NCI-H2107 treated with DMSO at 0.1 percent for 48 hours (cell line): Measurements from ENCODE around the gene COPG1.

Experiments used
- DNase-seq: peaks from one replicate; lab custom pipeline; 2025; ENCODE audit not compliant: unreplicated experiment; lab: John Stamatoyannopoulos, UW

The COPG1 gene

DNA sequence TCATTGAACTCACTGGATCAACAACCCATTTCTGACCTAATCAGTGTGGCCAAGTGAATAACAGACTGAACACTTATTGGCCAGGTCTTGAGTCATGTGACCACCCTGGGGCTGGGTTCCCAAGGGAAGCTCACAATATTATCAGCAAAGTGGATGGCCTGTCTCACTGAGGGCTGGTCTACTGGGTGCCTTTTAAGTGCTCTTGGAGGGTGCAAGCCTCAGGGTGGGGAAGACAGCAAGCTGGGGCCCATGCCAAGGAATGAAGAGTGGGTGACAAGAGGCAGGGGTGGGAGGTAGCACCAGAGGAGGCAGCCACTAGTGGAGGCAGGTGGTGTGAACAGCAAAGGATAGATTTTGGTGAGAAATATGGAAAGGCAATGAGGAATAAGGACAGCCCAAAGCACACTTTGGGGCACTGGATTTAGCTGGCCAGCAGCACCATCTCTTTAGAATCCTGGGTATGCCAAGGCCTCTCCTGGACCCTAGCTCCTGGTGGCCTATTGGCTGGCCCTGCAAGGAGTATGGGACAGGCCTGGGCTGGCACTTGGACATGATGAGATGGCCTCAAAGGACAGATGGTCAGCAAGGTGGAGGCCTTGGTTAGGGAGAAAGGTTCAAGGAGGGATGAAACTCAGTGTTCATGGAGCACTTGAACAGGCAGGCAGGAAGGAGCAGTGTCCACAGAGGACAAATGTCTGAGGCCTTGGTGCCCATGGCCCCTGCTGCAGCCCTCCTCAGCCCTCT lies 63.4 kb downstream of the COPG1 start:
- DNase-seq: no peak

DNA sequence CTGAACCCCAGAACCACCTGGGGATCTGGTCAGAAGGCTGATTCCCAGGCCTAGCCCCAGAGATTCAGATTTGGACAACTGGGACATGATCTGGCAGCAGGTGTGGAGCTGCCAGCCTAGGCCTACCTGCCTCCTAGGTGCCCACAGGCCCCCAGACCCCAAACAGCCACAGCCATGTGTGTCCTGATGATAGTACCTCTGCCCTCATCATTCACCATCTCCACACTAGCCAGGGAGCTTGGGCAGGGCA lies 63.9 kb downstream of the COPG1 start:
- no peak for DNase-seq

DNA sequence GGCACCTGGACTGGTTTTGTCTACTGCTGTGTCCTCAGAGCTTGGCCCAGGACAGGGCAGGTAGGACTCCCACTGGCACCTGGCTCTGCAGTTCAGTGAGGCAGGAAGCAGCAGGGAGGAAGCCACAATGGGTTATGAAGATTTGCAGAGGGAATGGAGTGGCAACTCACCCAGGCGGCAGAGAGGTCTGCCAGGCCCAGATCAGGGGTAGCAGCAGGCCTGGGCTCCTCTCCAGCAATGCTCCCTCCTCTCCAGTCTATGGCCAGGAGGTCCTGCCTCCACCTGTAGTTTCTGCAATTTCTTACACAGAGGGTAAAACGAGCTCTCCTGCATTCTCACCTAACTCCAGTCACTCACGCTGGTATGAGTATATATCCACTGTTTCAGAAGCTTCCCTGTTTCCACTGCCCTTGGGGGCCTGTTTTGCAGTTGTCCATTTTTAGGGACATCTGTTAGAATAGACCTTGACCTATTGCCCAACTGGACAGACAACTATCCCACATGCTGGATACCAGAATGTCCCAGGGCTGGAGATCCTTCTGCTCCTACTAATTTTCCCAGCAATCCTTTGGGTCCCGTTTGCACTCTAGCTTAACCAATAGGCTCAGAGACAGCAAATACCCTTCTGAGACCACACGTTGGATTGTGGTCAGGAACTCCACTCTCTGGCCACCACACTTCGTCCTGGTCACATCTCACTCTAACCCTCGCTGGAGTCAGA lies 64.4 kb downstream of the COPG1 start:
- peak; percentile 33 for DNase-seq

DNA sequence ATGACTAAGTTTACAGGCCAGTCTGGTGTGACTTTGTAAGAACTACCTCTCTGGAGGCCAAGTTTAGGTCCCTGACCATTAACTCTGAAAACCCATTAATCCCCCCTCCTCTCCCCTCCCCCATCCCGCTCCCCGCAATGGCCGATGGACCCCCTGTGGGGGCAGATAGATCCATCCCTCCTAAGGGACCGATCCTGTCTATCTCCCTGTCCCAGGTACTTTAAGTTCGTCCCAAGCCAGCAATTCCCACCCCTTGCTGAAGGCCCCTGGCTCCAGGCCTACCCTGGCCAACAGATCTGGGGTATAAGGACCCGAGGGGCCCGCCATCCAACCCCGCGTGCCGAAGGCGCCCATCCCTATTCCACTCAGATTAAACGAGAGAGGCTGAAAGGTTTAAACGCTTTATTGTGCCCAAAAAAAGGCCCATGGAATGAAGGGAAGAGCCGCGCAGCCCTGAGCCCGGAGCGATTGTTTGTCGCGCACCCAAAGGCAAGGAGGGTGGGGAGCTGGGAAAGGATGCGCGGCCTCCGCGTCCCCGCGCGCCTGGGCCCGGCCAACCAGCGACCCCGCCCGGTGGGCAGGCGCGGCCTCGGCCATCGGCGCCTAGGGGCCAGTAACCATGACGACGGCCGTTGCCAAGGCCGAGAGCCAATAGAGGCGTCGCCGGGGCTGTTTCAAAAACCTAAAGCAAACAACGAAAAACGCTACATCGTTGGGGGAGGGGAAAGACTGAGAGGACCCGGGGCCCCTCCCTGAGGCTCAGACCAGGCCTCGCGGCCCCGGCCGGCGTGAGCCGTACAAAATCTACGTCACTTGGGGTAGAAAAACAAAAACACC lies 65.2 kb downstream of the COPG1 start:
- peak; percentile 82 for DNase-seq

DNA sequence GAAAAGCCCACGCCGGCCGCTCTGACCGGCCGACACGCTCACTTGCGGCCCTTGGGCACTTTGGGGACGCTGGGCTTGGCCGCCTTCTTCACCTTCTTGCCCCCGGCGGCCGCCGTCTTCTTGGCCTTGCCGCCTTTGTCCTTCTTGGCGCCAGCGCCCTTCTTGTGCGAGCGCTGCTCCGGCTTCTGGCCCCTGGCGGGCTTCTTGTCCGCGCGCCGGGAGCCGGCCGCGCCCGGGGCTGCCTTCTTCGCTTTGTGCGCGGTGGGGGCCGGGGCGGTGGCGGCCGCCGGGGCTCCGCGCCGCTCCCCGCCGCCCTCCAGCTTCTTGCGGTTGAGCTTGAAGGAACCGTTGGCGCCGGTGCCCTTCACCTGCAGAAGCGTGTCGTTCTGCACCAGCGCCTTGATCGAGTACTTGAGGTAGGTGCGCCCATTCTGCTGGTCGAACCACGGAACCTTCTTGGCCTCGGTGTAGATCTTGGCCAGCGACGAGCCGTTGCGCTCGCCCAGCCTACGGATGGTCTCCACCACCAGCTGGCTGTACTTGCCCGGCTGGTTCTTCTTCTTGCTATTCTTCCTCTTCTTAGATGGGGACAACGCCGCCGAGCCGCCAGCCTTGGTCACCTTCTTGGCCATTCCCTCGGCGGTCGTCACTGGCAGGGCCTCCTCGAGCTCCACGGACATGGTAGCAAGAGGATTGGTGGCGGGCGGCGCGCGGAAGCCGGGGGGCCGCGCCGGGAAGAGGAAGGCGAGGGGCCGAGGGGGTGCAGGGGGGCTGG lies 66.0 kb downstream of the COPG1 start:
- no peak for DNase-seq

DNA sequence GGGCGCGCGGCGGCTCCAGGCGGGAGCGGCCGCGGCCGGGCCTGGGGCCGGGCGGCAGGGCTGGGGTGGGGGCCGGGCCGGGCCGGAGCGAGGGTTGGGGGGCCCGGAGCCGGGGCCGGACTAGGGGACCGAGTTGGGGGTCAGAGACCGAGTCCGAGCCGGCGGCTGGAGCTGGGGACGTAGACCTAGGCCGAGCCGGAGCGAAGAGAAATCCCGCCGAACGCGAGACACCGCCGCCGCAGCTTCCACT lies 66.5 kb downstream of the COPG1 start:
- DNase-seq: no peak

DNA sequence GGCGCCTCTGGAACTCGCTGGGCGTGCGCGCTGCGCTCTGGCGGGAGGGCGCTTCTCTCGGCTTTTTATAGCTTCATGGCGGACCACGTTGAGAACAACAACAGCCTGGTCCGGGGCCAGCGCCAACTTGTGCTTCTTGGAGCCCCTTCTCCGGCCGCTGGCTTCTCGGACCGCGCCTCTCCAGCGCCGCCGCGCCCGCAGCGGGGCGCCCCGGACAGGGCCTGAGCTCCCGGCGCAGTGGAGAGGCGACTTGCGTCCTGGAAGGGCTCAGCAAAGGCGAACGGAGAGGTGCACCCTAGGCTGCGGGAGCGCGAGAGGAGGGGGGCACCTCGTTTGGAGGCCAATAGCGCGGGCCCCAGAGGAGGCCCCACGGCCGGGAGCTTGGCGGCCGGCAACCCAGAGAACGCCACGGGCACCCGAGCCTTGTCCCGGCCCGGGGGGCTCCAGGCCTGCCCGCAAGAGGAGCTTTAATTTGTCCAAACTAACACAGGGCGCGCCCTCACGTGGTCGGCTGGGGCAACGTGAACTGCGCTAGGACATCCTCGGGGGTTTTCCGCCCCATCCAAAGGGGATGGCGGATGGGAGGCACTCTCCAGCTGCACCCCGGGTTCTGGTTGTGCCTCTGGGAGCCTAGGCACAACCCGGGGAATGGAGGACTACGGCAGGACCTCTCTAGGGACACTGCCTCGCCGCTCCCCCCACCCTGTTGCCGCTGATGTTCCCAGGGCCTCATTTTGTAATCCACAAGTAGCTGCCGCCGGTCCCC lies 67.0 kb downstream of the COPG1 start:
- peak; percentile 37 for DNase-seq

DNA sequence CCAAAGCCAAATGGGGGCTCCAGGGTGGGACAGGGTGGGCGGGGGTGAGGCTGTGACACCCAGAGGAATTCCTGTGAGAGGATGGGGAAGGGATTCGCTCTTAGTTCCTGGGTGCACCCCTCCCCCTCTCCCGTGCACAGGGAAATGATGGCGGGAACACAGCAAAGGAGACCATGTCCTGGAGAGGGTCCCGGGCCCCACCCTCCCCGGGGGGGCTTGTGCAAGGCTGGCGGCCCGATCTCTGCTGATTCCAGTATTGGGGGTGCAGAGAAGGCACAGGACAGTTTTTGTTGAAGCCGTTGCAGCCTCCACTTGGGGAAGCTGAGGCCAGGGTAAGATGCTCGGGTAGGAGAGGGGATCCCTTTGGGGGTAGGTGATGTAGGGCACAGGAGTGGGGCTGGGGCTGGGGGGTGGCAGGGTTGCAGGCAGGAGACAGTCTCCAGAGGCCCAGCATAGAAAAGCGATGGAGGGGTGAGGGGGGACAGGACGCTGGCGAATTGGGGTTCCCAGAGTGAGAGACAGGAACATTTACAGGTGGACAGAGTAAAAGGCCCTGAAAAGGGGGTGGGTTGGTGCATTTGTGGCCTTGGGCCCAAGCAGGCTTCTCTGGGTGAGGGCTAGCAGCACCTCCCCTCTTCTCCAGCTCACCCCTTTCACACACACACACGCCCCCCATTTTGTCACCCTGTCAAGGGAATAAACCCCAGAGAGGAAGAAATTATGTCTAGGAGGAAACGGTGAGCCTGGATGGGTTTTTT lies 67.8 kb downstream of the COPG1 start:
- no peak for DNase-seq

DNA sequence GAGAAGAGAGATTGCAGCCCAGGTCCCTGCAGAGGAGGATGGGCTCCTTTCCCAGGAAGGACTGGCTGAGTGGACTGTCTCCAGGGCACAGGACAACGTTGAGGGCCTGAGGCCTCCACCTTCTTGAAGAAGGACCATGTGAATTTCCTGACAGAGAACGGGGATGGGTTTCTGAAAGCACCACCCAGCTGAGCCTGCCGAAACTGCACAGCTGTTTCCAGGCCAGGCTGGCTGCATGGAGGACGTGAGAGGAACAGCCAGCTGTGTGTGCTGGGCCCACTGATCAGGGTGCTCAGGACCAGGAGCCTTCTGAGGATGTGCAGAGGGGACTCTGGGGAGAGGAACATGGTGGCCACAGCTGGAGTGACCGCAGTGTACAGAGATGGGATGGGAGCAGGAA lies 68.4 kb downstream of the COPG1 start:
- DNase-seq: no peak

DNA sequence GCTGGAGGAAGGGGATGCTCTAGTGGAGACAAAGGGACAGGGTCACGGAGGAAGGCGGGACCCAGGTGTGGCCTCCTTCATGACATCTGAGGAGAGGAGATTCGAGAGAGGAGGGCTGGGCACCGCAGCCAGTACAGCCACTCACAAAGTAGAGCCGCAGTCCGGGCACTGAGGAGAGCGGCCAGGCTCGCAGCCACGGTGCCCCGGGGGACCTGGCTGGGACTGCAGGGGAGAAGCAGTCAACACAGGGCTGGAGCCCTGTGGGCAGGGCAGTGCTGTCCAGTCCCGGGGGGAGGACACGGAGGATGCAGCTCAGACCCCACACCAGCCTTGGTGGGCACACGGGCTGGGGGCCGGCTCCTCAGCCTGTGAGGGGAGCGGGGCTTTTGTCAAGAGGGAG lies 69.5 kb downstream of the COPG1 start:
- DNase-seq: no peak

DNA sequence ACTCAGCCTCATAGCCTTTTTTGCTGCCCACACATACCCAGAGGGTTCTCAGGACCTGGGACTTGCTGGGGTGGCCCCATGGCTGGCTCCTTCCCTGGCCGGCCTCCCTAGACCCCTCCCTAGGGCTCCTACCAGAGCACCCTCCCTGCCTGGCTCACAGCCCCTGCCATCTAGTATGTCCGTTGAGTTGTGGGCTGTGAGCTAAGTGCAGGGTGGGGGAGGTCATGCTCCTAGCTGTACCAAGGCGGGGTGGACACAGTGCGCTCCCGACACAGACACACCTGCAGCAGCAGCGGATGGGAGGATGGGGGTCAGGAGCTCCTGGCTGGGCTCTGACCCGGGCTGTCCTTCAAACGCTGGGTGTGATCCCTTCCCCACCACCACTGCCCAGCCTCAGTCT lies 70.9 kb downstream of the COPG1 start:
- DNase-seq: no peak

DNA sequence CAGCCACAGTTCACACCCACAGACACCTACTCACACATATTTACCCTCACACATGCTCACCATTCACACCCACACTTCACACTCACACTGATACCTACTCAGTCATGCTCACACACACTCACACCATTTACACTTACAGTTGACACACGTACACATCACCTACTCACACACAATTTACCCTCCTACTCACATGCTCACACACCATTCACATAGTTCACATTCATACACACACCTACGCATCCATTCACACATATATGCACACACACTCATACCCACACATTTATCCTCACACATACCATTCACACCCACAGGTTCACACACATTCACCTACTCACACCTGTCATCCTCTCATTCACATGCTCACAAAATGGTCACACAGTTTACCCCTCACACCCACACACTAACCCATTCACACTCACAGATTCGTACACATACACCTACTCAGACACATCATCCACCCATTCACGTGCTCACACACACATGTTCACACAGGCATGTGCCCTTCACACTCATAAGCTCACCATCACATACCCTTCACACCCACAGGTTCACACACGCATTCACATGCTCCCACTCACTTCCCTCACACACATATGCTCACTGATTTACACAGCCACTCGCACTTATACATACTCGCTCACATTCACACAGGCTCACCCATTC lies 71.5 kb downstream of the COPG1 start:
- DNase-seq: no peak

DNA sequence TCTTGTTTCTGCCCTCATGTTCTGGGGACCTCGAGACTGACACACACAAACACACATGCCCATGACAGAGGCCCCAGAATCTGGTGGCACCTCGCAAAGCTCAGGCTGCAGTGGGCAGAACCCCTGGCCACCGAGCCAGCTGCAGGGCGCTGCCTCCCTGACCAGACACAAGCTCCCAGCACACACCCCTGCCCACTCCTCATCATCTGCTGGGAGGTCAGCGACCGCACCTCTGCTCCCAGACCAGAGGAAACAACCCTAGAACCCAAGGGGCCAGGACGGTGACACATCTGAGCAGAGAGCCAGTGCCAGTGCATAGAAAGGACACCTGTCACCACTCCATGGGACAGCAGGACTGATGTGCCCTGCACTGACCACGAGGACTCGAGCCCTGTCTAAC lies 72.5 kb downstream of the COPG1 start:
- no peak for DNase-seq

DNA sequence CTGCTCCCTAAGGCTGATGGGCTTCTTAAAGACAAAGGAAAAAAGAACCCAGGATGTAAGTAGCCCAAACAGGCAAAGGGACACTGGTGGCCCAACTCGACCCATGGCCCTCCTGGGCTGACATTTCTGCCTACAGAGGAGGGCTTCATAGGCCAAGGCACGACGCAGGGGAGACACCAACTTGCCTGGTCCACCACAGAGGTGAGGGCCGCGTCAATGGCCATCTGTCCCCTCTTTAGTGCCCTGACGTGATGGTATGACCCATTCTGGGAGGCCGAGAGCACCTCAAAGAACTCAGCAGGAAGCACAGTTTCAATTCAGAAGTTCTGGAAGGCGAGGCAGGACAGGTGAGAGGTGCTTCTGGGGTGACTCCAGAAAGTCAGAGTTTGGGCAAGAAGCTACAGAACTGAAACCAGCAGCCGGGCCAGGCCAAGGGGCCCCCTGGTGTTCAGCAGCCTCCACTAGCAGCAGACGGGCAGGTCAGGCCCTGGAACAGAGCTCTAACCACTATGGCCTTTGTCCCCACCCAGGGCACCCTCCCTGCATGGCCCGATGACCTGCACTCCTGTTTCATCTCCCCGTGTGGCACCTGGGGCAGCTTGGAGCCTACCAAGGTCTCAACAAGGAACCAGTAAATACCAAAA lies 74.4 kb downstream of the COPG1 start:
- no peak for DNase-seq

DNA sequence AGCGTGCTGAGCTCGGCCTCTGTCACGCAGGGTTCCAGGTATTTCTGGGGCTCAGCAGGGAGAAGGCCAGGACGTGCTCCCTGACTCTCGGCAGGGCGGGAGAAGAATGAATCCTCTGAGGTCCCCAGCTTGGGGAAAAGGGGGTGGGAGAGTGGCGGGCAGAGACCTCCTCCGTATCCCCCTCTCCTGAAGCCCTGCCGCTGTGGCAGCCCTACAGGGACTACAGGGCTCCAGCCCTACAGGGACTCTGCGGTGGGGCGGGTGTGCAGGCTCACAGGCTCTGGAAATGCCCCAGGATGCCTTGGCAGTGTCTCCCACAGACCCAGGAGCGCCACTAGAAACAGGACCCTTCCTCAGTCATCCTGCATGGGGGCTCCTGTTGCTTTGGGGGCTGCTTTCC lies 75.4 kb downstream of the COPG1 start:
- DNase-seq: no peak

DNA sequence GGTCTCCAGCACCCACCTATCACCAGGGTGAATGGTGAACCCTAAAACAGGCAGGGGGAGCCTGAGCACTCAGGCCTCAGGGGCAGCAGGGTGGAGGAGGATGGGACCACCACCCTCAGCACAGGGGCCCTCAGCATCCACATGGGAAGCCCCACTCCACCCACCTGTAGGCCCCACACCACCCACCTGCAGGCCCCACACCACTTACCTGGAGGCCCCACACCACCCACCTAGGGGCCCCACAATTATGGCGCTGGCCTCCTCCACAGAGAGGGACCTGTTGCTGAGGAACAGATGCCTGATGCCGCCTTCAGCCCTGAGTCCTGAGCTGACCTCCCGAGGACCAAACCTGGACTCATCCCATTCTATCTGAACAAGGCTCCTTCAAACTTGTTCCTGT lies 76.0 kb downstream of the COPG1 start:
- no peak for DNase-seq

DNA sequence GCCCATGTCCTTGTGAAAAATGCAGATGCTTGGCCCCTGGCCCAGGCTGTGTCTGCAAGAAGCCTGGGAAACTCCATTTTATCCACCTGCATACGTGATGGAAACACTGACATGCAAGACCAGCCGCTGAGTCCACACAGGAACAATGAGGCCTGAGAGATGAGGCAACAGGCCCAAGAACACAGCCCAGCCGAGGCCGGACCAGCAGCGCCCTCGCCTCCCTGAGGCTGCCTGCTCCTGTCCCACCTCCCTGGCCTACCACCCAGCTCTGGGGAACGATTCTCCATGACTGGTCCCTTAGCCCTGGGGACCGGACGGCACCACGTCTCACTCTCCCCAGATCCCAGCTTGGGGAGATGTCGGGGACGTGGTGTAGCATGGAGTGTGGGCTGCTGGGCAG lies 76.7 kb downstream of the COPG1 start:
- no peak for DNase-seq

DNA sequence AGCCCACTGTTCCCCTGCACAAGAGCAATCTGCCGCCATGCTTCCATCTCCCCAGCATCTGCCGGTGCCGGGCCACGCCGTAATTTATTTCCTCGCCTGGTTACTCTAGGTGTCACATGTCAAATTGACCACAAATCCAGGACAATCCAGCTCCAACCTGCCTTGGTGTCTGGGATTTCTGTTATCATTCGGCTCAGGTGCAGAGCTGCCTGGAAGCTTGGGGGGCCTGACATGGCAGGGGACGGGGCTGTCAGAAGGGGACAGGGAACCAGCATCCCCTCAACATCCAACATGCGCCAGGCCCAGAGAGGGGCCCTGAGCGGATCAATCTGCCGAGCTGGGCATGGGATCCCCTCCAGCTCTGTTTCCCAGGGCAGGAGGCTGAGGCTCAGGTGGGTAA lies 77.2 kb downstream of the COPG1 start:
- no peak for DNase-seq
